Gastrocnemius medialis (tissue), 4 donors: Measurements from ENCODE around the gene FRMD6. TPM values are rescaled to one million over a fixed set of nuclear protein-coding genes. Genes with fewer than 3 reads are reported as not detected.

Source experiments
- ATAC-seq, 2 donors: fragments of 150-250 bp; one replicate each; pipeline ENCODE4 v1.9.1; 2016
- DNase-seq, 2 donors: peaks; one replicate each; pipeline ENCODE4 v3.0.0-alpha.2; 2019
- H3K27ac ChIP-seq, 4 donors: fragments of 200-600 bp; sonication (generic); 1 replicate in 1 of 4; 2 replicates in 3 of 4; pipeline ENCODE4 v1.5.1; 2016 to 2018; ENCODE audit warnings: mild to moderate bottlenecking in 2 of 4, moderate library complexity in 1 of 4
- H3K27me3 ChIP-seq, 3 donors: fragments of 200-600 bp; sonication (generic) in 2 of 3; 1 replicate in 1 of 3; 2 replicates in 2 of 3; pipeline versions ENCODE4 v1.5.1 to v1.6.0; 2016 to 2019; ENCODE audit warnings: mild to moderate bottlenecking in 1 of 3, moderate library complexity in 1 of 3
- H3K36me3 ChIP-seq, 2 donors: fragments of 200-600 bp; sonication (generic) in 1 of 2; one replicate each; pipeline ENCODE4 v1.5.1; 2017 to 2018
- H3K4me1 ChIP-seq, 2 donors: fragments of 200-600 bp; sonication (generic) in 1 of 2; one replicate each; pipeline ENCODE4 v1.5.1; 2016 to 2017; ENCODE audit warnings: mild to moderate bottlenecking in 2 of 2
- H3K4me3 ChIP-seq, 4 donors: fragments of 200-600 bp; sonication (generic) in 3 of 4; 1 replicate in 1 of 4; 2 replicates in 3 of 4; pipeline ENCODE4 v1.5.1; 2016 to 2019; ENCODE audit warnings: mild to moderate bottlenecking in 2 of 4
- H3K9me3 ChIP-seq, 3 donors: fragments of 200-600 bp; sonication (generic) in 2 of 3; 1 replicate in 1 of 3; 2 replicates in 2 of 3; pipeline ENCODE4 v1.5.1; 2016 to 2019
- CTCF ChIP-seq, 5 experiments: fragments of 450-650 bp in 3 of 5; fragments of 200-600 bp in 2 of 5; sonication (generic) in 2 of 5; IDR thresholded peaks in 4 of 5; conservative IDR thresholded peaks in 1 of 5; 1 replicate in 4 of 5; 2 replicates in 1 of 5; pipeline ENCODE4 v1.5.1; 2016 to 2019; ENCODE audit warnings: antibody characterized with exemption in 5 of 5, mild to moderate bottlenecking in 3 of 5, moderate library complexity in 3 of 5
- POLR2A ChIP-seq, 2 donors: fragments of 450-650 bp; IDR thresholded peaks; one replicate each; pipeline ENCODE4 v1.6.1; 2017; ENCODE audit warnings: antibody characterized with exemption in 2 of 2, mild to moderate bottlenecking in 2 of 2, moderate library complexity in 2 of 2
- in situ Hi-C, 4 donors: fragments of 200-750 bp; cut with MboI; loops; one replicate each; pipeline versions ENCODE4 v1.15.0 to v1.8.0; 2017; ENCODE audit warnings: low sequenced_read_pairs in 4 of 4
- intact Hi-C: fragments of 100-400 bp; cut with DNase I; formaldehyde crosslinking; loops from one replicate; pipeline ENCODE4 v1.15.1; 2023; ENCODE audit warnings: low total_unique reads
- total RNA-seq, 4 donors: library from RNA; depleted of rRNA; stranded (reverse); fragments of >200 nt; gene quantifications; one replicate each; pipeline versions ENCODE4 v1.1.0 to v1.2.3, GENCODE V29; 2016

The FRMD6 gene
- total RNA-seq, 4 donors from 2014 or later: 6.7 to 15.9 (median 13.0) TPM

- ATAC-seq (no peak), DNase-seq (no peak)
- intact Hi-C loops (no loop called here), in situ Hi-C loops (no loop called here)
- Histone ChIP-seq H3K36me3 (no peaks in the 10 kb centered on the region), H3K27me3 (no peaks in the 10 kb centered on the region), H3K4me3 (no peak overlapping the region), H3K4me1 (no peaks in the 10 kb centered on the region), H3K27ac (no peak overlapping the region), H3K9me3 (no peaks in the 10 kb centered on the region)
- TF ChIP-seq POLR2A (IDR thresholded peaks at IDR 0.05) (no peak), CTCF (IDR thresholded peaks at IDR 0.05 in 4 of 5, conservative IDR thresholded peaks at IDR 0.05 in 1 of 5) (no peak)
Observed at GRCh38 chr14:51610771-51611170, 40.9 kb upstream of the FRMD6 start.

GRCh38 chr14:51612449-51612848, 39.3 kb upstream of the FRMD6 start:
- intact Hi-C loops: no loop called here
- Histone ChIP-seq H3K4me1 (peaks cover 0 to 4% of the 10 kb centered on the region in 2 donors), H3K4me3 (no peak overlapping the region), H3K27me3 (no peaks in the 10 kb centered on the region), H3K9me3 (no peaks in the 10 kb centered on the region), H3K36me3 (no peaks in the 10 kb centered on the region), H3K27ac (no peak overlapping the region)
- no peak for TF ChIP-seq CTCF (IDR thresholded peaks at IDR 0.05 in 4 of 5, conservative IDR thresholded peaks at IDR 0.05 in 1 of 5)
- no peak for TF ChIP-seq POLR2A (IDR thresholded peaks at IDR 0.05)
- ATAC-seq (no peak), DNase-seq (no peak)
- in situ Hi-C loops: no loop called here

- TF ChIP-seq CTCF (IDR thresholded peaks at IDR 0.05 in 4 of 5, conservative IDR thresholded peaks at IDR 0.05 in 1 of 5) (no peak), POLR2A (IDR thresholded peaks at IDR 0.05) (no peak)
- Histone ChIP-seq H3K4me1 (peaks cover 0 to 4% of the 10 kb centered on the region in 2 donors), H3K4me3 (no peak overlapping the region), H3K27me3 (no peaks in the 10 kb centered on the region), H3K27ac (no peak overlapping the region), H3K9me3 (no peaks in the 10 kb centered on the region), H3K36me3 (no peaks in the 10 kb centered on the region)
- DNase-seq: no peak
- intact Hi-C loops (no loop called here), in situ Hi-C loops (no loop called here)
- ATAC-seq: no peak
Observed at GRCh38 chr14:51613416-51613815, 38.3 kb upstream of the FRMD6 start.

- intact Hi-C loops (no loop called here), in situ Hi-C loops (no loop called here)
- Histone ChIP-seq H3K9me3 (no peaks in the 10 kb centered on the region), H3K27ac (no peak overlapping the region), H3K4me1 (peaks cover 0 to 4% of the 10 kb centered on the region in 2 donors), H3K27me3 (no peaks in the 10 kb centered on the region), H3K36me3 (no peaks in the 10 kb centered on the region), H3K4me3 (no peak overlapping the region)
- DNase-seq (no peak), ATAC-seq (no peak)
- TF ChIP-seq CTCF (IDR thresholded peaks at IDR 0.05 in 4 of 5, conservative IDR thresholded peaks at IDR 0.05 in 1 of 5) (no peak), POLR2A (IDR thresholded peaks at IDR 0.05) (no peak)
Observed at GRCh38 chr14:51614707-51615106, 37.0 kb upstream of the FRMD6 start.

- DNase-seq: no peak
- H3K4me1 ChIP-seq: peaks cover 0 to 4% of the 10 kb centered on the region in 2 donors
- no peaks in the 10 kb centered on the region for H3K27me3 ChIP-seq
- in situ Hi-C loops (no loop called here), intact Hi-C loops (no loop called here)
- H3K27ac ChIP-seq: no peak overlapping the region
- TF ChIP-seq POLR2A (IDR thresholded peaks at IDR 0.05) (no peak), CTCF (IDR thresholded peaks at IDR 0.05 in 4 of 5, conservative IDR thresholded peaks at IDR 0.05 in 1 of 5) (no peak)
- no peak overlapping the region for H3K4me3 ChIP-seq
- no peaks in the 10 kb centered on the region for H3K36me3 ChIP-seq
- no peaks in the 10 kb centered on the region for H3K9me3 ChIP-seq
- no peak for ATAC-seq
Observed at GRCh38 chr14:51616256-51616655, 35.5 kb upstream of the FRMD6 start.
